Measurements from ENCODE around the gene NPEPL1.

NPEPL1 gene

GRCh38 chr20:58685988-58686387 lies 6.6 kb upstream of the NPEPL1 start:
- no peak for DNase-seq

- DNase-seq: no peak
Measured at GRCh38 chr20:58688414-58688813, 4.2 kb upstream of the NPEPL1 start.

- no peak for DNase-seq
Measured at GRCh38 chr20:58688840-58689239, 3.8 kb upstream of the NPEPL1 start.

- DNase-seq: no peak
Measured at GRCh38 chr20:58690396-58691135, 2.0 kb upstream of the NPEPL1 start.

- no peak for DNase-seq
Measured at GRCh38 chr20:58691773-58692578, 624 bp upstream of the NPEPL1 start.

- DNase-seq: no peak
Measured at GRCh38 chr20:58693226-58694006, 816 bp downstream of the NPEPL1 start.

- no peak for DNase-seq
Measured at GRCh38 chr20:58694241-58695083, 1.9 kb downstream of the NPEPL1 start.

- DNase-seq: no peak
Measured at GRCh38 chr20:58695084-58695722, 2.6 kb downstream of the NPEPL1 start.

GRCh38 chr20:58695895-58696375 lies 3.3 kb downstream of the NPEPL1 start:
- DNase-seq: no peak

GRCh38 chr20:58696411-58696961 lies 3.9 kb downstream of the NPEPL1 start:
- no peak for DNase-seq

- DNase-seq: no peak
Measured at GRCh38 chr20:58697201-58697866, 4.7 kb downstream of the NPEPL1 start.

GRCh38 chr20:58697867-58698703 lies 5.5 kb downstream of the NPEPL1 start:
- DNase-seq: no peak

GRCh38 chr20:58698741-58699622 lies 6.4 kb downstream of the NPEPL1 start:
- no peak for DNase-seq

- DNase-seq: no peak
Measured at GRCh38 chr20:58699623-58700107, 7.1 kb downstream of the NPEPL1 start.

GRCh38 chr20:58700121-58700821 lies 7.7 kb downstream of the NPEPL1 start:
- DNase-seq: no peak

GRCh38 chr20:58700823-58701222 lies 8.2 kb downstream of the NPEPL1 start:
- DNase-seq: no peak

- no peak for DNase-seq
Measured at GRCh38 chr20:58701431-58702160, 9.0 kb downstream of the NPEPL1 start.
